Measurements from ENCODE around the gene LCE2A.

DNA sequence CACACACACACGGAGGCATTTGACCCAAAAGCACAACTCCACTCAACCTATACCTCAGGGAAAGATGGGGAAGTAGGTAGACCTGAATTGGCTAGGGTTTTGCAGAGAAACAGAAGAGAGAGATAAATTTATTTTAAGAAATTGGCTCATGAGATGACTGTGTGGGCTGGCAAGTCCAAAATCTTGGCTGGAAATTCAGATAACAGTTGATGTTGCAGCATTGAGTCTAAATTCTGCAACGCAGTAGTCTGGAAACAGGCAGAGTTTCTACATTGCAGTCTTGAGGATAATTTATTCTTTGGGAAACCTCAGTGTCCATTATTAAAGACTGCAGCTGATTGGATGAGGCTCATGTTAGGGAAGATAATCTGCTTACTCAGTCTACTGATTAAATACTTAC, 16.5 kb upstream of the LCE2A start:
- TF ChIP-seq, protein P1, sequence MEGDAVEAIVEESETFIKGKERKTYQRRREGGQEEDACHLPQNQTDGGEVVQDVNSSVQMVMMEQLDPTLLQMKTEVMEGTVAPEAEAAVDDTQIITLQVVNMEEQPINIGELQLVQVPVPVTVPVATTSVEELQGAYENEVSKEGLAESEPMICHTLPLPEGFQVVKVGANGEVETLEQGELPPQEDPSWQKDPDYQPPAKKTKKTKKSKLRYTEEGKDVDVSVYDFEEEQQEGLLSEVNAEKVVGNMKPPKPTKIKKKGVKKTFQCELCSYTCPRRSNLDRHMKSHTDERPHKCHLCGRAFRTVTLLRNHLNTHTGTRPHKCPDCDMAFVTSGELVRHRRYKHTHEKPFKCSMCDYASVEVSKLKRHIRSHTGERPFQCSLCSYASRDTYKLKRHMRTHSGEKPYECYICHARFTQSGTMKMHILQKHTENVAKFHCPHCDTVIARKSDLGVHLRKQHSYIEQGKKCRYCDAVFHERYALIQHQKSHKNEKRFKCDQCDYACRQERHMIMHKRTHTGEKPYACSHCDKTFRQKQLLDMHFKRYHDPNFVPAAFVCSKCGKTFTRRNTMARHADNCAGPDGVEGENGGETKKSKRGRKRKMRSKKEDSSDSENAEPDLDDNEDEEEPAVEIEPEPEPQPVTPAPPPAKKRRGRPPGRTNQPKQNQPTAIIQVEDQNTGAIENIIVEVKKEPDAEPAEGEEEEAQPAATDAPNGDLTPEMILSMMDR (IDR thresholded peaks at IDR 0.05): no peak
- TF ChIP-seq POLR2AphosphoS5 (IDR thresholded peaks at IDR 0.05) (no peak), POLR2A (IDR thresholded peaks at IDR 0.05) (no peak), EP300 (IDR thresholded peaks at IDR 0.05; ENCODE audit: low read depth) (no peak)

All from transverse colon (tissue), 4 donors.